Right cardiac atrium (tissue), 5 donors: ENCODE results near the gene BEAN1. TPM values are rescaled to one million over a fixed set of nuclear protein-coding genes. Genes with fewer than 3 reads are reported as not detected.
A peak's percentile ranks its signal among the peaks of the same experiment; 100 is the strongest.

Experiments
- ATAC-seq, 2 donors: fragments of 200-7000 bp; cut with Tn5 transposase; one replicate each; pipeline versions ENCODE4 v1.8.0 to v1.9.1; 2020; ENCODE audit warnings: moderate library complexity in 2 of 2, mild to moderate bottlenecking in 1 of 2
- DNase-seq, 3 donors: peaks; one replicate each; pipeline ENCODE4 v3.0.0-alpha.2; 2020
- H3K27ac ChIP-seq: one replicate; pipeline ENCODE4 v1.5.1; 2013; ENCODE audit warnings: mild to moderate bottlenecking, low read length, control low read depth, moderate library complexity
- H3K27me3 ChIP-seq: one replicate; pipeline ENCODE4 v1.6.1; 2013; ENCODE audit not compliant: control insufficient read depth, insufficient read depth
- H3K4me1 ChIP-seq: one replicate; pipeline ENCODE4 v1.6.1; 2013; ENCODE audit warnings: low read length; ENCODE audit not compliant: control insufficient read depth, insufficient read depth
- H3K4me3 ChIP-seq: one replicate; pipeline ENCODE4 v1.5.1; 2013; ENCODE audit warnings: low read length, control low read depth
- H3K9me3 ChIP-seq: one replicate; pipeline ENCODE4 v1.6.1; 2013; ENCODE audit warnings: low read length; ENCODE audit not compliant: control insufficient read depth
- WGBS: extraction: QIAGEN DNeasy Blood & Tissue Kit; methylation state at CpG from one replicate; pipeline ENCODE4 v1.1.7; 2013; 5-methylcytosine and 5-hydroxymethylcytosine counted together
- intact Hi-C, 4 donors: fragments of 100-400 bp; cut with DNase I; formaldehyde crosslinking; loops; one replicate each; pipeline versions ENCODE4 v1.11.0 to v1.14.0; 2022 to 2023
- long read RNA-seq, 4 donors: library from polyadenylated mRNA; unstranded; transcript quantifications; one replicate each; pipeline ENCODE4 v2.0.0, GENCODE V29; 2020 to 2021
- polyA plus RNA-seq: library from polyadenylated mRNA; stranded (reverse); fragments of 200-250 nt; gene quantifications from one replicate; pipeline ENCODE4 v1.2.3, GENCODE V29; 2013
- total RNA-seq, 4 donors: library from RNA; stranded (reverse); fragmentation: NEBNext Ultra II Directional; extraction: Animal tissue kit (Norgen Biotek cat#: 25700); gene quantifications; one replicate each; pipeline ENCODE4 v1.2.1, GENCODE V29; 2021
- donor health status: healthy with polysubstance abuse.
- donor health status: DM: no; HTN: yes; CAD: no.
- donor health status: DM: no; HTN: no; CAD: no.
- donor health status: DM: no; HTN: yes; CAD: no; lungs with severe emphysema.
- donor health status: DM: yes; HTN: yes; CAD: no.

BEAN1 gene, protein sequence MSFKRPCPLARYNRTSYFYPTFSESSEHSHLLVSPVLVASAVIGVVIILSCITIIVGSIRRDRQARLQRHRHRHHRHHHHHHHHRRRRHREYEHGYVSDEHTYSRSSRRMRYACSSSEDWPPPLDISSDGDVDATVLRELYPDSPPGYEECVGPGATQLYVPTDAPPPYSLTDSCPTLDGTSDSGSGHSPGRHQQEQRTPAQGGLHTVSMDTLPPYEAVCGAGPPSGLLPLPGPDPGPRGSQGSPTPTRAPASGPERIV
- 1 to 10 TPM in 3 of 4 donors, under 1 TPM in 1; 0.79 to 1.5 (median 1.2) TPM for total RNA-seq
- 0.41 TPM for polyA plus RNA-seq
- long read RNA-seq, donor 1, partial matches to known transcripts: 4 of 8 reads
- long read RNA-seq, donor 1, other reads (novel, unspliced or antisense): 3 of 8 reads
- long read RNA-seq, donor 2, partial matches to known transcripts: 1 of 3 reads
- long read RNA-seq, donor 2, other reads (novel, unspliced or antisense): 1 of 3 reads
- long read RNA-seq, donor 3, partial matches to known transcripts: 0 of 3 reads
- long read RNA-seq, donor 3, other reads (novel, unspliced or antisense): 3 of 3 reads
- long read RNA-seq, donor 4: 0 reads

DNA sequence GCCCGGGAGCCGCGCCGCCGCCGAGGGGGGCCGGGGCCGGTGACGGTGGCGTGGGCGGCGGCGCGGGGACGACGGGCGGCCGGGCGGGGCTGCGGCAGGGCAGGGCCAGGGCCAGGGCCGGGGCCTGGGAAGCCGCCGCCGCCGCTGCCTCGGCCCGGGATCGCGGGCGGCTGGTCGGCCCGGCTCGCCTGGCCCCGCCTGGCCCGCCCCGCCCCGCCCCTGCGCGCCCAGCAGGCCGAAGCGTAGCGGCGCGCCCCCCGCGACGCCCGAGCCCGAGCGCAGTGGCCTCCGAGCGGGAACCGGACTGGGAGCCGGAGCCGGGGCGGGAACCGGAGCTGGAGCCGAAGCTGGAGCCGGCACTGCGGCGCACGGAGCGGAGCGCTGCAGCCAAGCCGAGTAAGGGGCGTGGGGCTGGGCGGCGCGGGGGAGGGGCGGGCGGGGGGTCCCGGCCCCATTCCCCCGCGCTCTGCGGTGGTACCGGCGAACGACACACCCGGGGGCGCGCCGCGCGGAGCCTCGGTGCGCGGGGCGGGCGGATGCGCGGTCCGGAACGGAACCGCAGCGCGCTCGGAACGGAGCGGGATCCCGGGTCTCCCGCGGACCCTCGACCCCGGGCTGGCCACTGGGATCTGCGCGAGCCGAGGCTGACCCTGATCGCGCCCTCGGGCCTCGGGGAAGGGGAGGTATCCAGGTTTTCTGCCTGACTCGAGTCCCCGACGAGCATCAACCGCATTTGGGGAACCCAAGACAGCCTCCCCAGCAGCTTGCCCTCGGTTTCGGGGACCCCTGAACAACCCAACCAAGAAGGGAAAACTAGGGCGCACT lies at the start of gene BEAN1:
BEAN1 (plus strand) TSS at position 260 of the 825 bp plus-strand sequence. CDS start 10,382 bp downstream, outside the sequence.
- Histone ChIP-seq H3K4me1 (peaks cover 2% of the 10 kb centered on the region), H3K4me3 (peak within 1 kb of the TSS; percentile 90), H3K9me3 (no peaks in the 10 kb centered on the region), H3K27me3 (no peaks in the 10 kb centered on the region), H3K27ac (no peak within 1 kb of the TSS)
- DNase-seq (peak; percentile 40 to 78 (median 76)), ATAC-seq (peak; percentile 51 to 61)
- WGBS: under 1% methylated on average over 117 of the region's 118 CpGs
- intact Hi-C loops: no loop called here

DNA sequence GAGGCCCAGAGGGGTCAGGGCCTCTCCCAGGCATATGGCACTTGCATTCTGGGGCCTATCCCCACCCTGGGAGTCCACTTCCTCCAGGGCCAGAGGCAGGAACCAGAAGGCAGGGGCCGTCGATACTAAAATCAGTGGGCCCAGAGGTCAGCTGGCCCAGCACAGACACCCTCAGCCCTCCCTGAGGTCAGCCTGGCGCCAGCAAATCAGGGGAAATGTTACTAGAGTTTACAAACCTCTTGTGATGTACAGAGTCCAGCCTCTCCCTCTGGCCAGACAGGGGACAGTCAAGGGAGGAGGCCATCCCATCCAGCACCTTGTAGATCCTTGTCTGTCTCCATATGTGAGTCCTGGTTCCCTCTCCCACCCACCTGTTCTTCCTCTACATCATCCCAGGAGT lies 49.8 kb upstream of the BEAN1 start:
- intact Hi-C loops: no loop called here
- no peaks in the 10 kb centered on the region for H3K27me3 ChIP-seq
- no peak overlapping the region for H3K4me3 ChIP-seq
- H3K4me1 ChIP-seq: peaks cover 9% of the 10 kb centered on the region
- WGBS: 80% methylated on average over 3 of the region's 3 CpGs
- no peaks in the 10 kb centered on the region for H3K9me3 ChIP-seq
- H3K27ac ChIP-seq: peak overlapping the region; percentile 61
- peak in 1 of 2 donors; percentile 25 for ATAC-seq
- DNase-seq: no peak

DNA sequence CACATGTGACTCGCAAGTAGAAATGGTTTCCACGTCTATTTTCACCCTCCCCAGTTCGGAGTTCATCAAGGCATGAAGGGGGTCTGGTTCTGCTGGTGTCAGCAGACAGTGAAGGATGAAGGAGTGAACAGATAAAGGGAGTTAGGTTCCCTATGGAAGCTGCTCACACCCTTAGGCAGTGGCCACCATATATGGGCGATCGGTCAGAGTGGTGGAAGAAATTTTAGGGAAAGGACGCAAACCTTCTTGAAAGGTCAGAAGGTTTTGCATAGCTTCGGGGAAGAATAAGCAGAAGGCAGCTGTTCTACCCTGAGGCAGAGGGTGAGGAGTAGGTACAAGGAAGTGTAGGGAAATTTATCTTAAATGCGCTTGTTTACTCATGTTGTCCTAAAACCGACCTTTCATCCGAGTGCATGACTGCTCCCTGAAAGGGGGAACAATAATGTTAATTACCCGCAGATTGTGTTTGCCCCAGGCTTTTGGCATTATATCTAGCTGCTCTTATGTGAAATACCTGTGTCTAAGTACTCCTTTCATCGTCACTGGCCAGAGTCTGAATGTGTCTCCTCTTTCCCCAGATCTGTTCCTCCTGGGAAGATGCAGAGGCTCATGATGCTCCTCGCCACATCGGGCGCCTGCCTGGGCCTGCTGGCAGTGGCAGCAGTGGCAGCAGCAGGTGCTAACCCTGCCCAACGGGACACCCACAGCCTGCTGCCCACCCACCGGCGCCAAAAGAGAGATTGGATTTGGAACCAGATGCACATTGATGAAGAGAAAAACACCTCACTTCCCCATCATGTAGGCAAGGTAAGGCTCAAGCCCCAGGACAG lies 48.1 kb upstream of the BEAN1 start:
- no peak overlapping the region for H3K4me3 ChIP-seq
- DNase-seq: no peak
- WGBS: 76% methylated on average over 18 of the region's 18 CpGs
- no peak overlapping the region for H3K27ac ChIP-seq
- intact Hi-C loops: no loop called here
- peaks cover 14% of the 10 kb centered on the region for H3K4me1 ChIP-seq
- ATAC-seq: no peak
- no peaks in the 10 kb centered on the region for H3K27me3 ChIP-seq
- H3K9me3 ChIP-seq: no peaks in the 10 kb centered on the region

DNA sequence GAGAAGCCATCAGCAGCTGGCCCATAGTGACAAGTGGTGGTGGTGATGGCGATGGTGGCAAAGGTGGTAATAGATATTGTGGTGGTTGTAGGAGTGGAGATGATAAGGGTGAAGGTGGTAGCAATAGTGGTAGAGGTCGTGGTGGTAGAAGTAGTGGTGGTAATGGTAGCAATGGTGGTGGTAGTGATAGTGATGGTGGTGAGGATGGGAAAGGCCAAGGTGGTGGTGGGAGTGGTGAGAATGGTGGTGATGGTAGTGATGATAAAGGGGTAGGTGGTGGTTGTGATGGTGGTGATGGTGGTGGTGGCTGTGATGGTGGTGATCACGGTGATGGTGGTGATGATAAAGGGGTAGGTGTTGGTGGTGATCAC lies 47.5 kb upstream of the BEAN1 start:
- no peak for DNase-seq
- intact Hi-C loops: no loop called here
- H3K4me1 ChIP-seq: peaks cover 14% of the 10 kb centered on the region
- no peaks in the 10 kb centered on the region for H3K9me3 ChIP-seq
- H3K27ac ChIP-seq: no peak overlapping the region
- no peak for ATAC-seq
- H3K4me3 ChIP-seq: no peak overlapping the region
- H3K27me3 ChIP-seq: no peaks in the 10 kb centered on the region
- WGBS: 95% methylated on average over 3 of the region's 3 CpGs

DNA sequence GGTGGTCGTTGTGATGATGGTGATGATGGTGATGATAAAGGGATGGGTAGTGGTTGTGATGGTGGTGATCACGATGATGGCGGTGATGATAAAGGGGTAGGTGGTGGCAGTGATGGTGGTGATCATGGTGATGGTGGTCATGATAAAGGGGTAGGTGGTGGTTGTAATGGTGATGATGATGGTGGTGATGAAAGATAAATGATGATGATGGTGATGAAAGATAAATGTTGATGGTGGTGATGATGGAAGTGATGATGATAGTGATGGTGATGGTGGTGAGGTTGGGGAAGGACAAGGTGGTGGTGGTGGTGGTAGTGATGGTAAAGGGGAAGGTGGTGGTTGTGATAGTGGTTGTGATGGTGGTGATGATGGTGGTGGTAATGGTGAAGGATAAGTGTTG lies 46.7 kb upstream of the BEAN1 start:
- H3K4me3 ChIP-seq: no peak overlapping the region
- intact Hi-C loops: no loop called here
- peaks cover 14% of the 10 kb centered on the region for H3K4me1 ChIP-seq
- ATAC-seq: no peak
- H3K27me3 ChIP-seq: no peaks in the 10 kb centered on the region
- 73% methylated on average over 3 of the region's 3 CpGs for WGBS
- DNase-seq: no peak
- no peak overlapping the region for H3K27ac ChIP-seq
- no peaks in the 10 kb centered on the region for H3K9me3 ChIP-seq

DNA sequence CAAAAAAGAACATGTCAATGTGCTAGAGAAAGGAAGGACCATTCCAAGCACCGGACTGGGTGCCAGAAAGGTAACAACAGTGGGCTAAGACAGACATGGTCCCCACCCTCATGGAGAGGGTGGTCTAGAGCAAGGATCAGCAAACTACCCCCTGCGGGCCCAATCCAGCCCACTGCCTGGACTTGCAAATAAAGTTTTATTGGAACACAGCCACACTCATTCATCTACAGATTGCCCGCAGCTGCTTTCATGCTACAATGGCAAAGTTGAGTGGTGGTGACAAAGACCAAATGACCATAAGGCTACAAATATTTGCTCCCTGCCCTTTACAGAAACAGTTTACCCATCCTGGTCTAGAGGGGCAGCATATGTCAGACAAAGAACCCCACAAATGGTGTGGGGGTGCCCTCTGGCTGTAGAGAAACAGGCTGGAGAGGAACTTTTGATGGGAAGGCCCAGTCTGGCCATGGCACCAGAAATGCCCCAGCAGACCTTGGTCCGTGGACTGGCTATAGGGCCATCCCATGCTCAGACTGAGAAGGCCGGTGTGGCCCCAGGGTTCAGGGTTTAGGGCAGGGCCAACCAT lies 45.4 kb upstream of the BEAN1 start:
- Histone ChIP-seq H3K4me1 (peaks cover 14% of the 10 kb centered on the region), H3K9me3 (no peaks in the 10 kb centered on the region), H3K27me3 (no peaks in the 10 kb centered on the region), H3K27ac (peak overlapping the region; percentile 79), H3K4me3 (no peak overlapping the region)
- no peak for DNase-seq
- intact Hi-C loops: no loop called here
- ATAC-seq: no peak
- WGBS: 69% methylated on average over 5 of the region's 5 CpGs

DNA sequence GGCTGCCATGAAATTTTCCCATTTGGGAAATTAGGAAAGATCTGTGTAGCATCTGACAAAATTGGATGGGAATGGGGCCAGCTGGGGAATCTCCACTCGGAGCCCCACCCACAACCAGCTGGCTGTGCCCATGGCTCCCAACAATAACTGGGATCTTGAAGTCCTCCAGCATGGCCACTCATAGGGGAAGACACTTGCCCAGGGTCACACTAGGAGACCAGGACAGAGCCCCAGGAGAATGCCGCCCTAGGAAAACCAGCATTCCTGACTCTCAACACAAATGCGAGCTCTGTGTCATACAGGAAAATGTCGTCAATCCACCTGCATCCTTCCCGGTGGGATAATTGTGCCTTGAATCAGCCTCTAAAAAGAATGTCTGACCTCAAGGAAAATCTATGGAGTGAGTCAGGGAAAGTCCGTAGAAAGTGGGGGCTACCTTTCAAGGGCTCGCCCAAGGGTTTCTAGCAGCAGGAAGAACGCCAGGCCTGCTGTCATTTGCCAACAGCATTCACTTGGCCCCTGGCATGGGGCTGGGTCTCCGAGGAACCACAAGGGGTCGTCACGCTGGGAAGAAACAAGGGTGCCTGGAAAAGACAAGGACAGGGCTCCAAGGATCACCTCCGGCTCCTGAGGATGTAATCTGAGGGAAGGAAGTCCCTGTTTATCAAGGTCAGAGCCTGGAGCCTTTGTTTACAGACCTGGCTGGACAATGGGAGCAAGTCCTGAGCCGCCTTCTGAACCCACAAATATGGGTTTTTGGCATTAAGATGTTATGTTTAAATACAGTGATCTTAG lies 44.7 kb upstream of the BEAN1 start:
- intact Hi-C loops: no loop called here
- Histone ChIP-seq H3K4me1 (peaks cover 11% of the 10 kb centered on the region), H3K9me3 (no peaks in the 10 kb centered on the region), H3K27me3 (no peaks in the 10 kb centered on the region), H3K27ac (peak overlapping the region; percentile 79), H3K4me3 (no peak overlapping the region)
- ATAC-seq: peak; percentile 66 to 88
- WGBS: 59% methylated on average over 13 of the region's 13 CpGs
- peak in 2 of 3 donors; percentile 50 to 59 for DNase-seq

DNA sequence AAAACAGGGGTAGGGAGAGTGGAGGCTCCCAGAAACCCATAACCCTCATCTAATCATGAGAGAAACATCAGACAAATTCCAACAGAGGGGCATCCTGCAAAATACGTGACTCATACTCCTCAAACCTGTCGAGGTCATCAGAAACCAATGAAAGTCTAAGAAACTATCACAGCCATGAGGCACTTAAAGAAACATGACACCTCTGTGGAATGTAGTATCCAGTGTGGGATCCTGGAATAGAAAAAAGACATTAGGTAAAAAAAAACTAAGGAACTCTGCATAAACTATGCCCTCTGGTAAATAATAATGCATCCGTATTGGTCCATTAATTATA lies 44.2 kb upstream of the BEAN1 start:
- no peak for DNase-seq
- peak in 1 of 2 donors; percentile 70 for ATAC-seq
- Histone ChIP-seq H3K4me3 (no peak overlapping the region), H3K9me3 (no peaks in the 10 kb centered on the region), H3K27ac (peak overlapping the region; percentile 74), H3K27me3 (no peaks in the 10 kb centered on the region), H3K4me1 (peaks cover 11% of the 10 kb centered on the region)
- intact Hi-C loops: no loop called here
- WGBS: 42% methylated on average over 3 of the region's 3 CpGs

DNA sequence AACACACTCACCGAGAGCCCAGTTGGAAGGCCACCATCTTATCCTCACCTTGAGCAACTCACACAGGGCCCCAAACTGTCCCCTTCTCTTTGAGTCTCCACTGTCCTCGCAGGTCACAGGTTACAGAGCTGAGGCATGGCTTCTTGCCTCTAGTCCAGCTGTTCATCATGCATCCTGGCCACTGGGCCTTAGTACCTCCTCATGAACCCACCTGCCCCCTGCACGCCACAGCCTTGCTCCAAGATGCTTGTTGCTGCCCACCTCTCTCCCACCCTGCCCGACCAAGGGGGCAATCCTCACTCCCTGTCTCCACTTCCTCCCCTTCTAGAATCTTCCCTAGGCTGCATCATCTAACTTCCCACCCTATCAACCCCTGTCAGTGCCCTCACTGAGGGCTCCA lies 43.5 kb upstream of the BEAN1 start:
- 81% methylated on average over 4 of the region's 4 CpGs for WGBS
- Histone ChIP-seq H3K27me3 (no peaks in the 10 kb centered on the region), H3K27ac (peak overlapping the region; percentile 64), H3K9me3 (no peaks in the 10 kb centered on the region), H3K4me1 (peaks cover 11% of the 10 kb centered on the region), H3K4me3 (no peak overlapping the region)
- no peak for ATAC-seq
- no peak for DNase-seq
- intact Hi-C loops: no loop called here

DNA sequence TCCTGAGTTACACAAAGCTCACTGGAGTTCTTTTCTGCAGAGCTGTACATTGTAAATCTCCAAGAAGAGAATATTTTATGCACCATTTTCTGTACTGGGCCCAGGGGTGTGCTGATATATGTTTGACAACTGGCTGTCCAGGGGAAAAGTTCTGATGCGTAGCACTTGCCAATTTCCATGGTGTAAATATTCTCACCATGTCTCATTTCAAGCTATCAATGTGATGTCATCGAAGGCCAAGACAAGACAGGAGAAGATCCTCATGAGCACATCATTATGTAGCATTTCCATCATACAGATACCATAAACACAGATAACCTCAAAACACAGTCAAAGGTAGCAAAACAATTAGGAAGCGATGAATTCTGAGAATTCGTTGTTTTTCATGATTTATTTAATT lies 41.7 kb upstream of the BEAN1 start:
- H3K4me3 ChIP-seq: no peak overlapping the region
- WGBS: 91% methylated on average over 4 of the region's 4 CpGs
- no peak for ATAC-seq
- intact Hi-C loops: no loop called here
- DNase-seq: no peak
- peaks cover 8% of the 10 kb centered on the region for H3K4me1 ChIP-seq
- no peaks in the 10 kb centered on the region for H3K27me3 ChIP-seq
- H3K9me3 ChIP-seq: no peaks in the 10 kb centered on the region
- no peak overlapping the region for H3K27ac ChIP-seq
